Measurements from ENCODE around the gene ASPG. TPM values are rescaled to one million over a fixed set of nuclear protein-coding genes. Genes with fewer than 3 reads are reported as not detected.

ASPG gene
- total RNA-seq, 2 experiments from 2014 or later, result not detected

DNA sequence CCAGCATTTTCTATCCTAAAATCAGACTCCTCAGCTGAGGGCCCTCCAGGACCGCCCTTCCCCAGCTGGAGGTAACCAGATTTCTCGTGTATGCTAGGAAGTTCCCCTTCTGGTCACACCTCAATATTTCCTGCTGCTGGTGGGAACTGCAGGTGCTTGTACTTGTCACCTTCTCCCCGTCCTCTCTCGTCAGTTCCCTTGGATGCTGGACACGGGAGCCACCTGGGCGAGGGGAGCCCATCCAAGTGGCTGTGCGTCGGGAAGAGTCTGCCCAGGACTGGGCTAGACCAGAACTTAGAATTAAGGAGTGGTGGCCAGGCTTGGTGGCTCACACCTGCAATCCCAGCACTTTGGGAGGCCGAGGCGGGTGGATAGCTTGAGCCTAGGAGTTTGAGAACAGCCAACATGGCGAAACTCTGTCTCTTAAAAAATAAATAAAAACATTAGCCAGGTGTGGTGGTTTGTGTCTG, 29.7 kb downstream of the ASPG start:
- no peaks in the 10 kb centered on the region for H4K20me1 ChIP-seq (ENCODE audit: insufficient read depth, low read length)
- ChIA-PET CTCF (ENCODE audit: unreplicated experiment) (no interaction called here), POLR2A (no interaction called here)
- H3K4me1 ChIP-seq (ENCODE audit: insufficient read depth, low read length, poor library complexity, severe bottlenecking), result no peaks in the 10 kb centered on the region
- no peaks in the 10 kb centered on the region for H3K9me3 ChIP-seq (ENCODE audit: low read length)
- H2AFZ ChIP-seq (ENCODE audit: low read length), result no peak overlapping the region
- no peak overlapping the region for H3K27ac ChIP-seq (ENCODE audit: low read depth, low read length, poor library complexity, severe bottlenecking)
- H3K36me3 ChIP-seq (ENCODE audit: insufficient read depth, low read length), result no peaks in the 10 kb centered on the region
- no peak overlapping the region for H3K4me3 ChIP-seq (ENCODE audit: low read depth, low read length, poor library complexity, severe bottlenecking)
- BruUV-seq (replicated peaks), result no TSS peak
- no peak for DNase-seq (ENCODE audit: low spot score)
- intact Hi-C loops (cut with micrococcal nuclease; ENCODE audit: unreplicated experiment), result no loop called here
- H3K4me2 ChIP-seq (ENCODE audit: low read length), result no peak overlapping the region
- H3K79me2 ChIP-seq (ENCODE audit: insufficient read depth, low read depth, low read length), result no peaks in the 10 kb centered on the region
- TF ChIP-seq, protein P1, sequence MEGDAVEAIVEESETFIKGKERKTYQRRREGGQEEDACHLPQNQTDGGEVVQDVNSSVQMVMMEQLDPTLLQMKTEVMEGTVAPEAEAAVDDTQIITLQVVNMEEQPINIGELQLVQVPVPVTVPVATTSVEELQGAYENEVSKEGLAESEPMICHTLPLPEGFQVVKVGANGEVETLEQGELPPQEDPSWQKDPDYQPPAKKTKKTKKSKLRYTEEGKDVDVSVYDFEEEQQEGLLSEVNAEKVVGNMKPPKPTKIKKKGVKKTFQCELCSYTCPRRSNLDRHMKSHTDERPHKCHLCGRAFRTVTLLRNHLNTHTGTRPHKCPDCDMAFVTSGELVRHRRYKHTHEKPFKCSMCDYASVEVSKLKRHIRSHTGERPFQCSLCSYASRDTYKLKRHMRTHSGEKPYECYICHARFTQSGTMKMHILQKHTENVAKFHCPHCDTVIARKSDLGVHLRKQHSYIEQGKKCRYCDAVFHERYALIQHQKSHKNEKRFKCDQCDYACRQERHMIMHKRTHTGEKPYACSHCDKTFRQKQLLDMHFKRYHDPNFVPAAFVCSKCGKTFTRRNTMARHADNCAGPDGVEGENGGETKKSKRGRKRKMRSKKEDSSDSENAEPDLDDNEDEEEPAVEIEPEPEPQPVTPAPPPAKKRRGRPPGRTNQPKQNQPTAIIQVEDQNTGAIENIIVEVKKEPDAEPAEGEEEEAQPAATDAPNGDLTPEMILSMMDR (conservative IDR thresholded peaks at IDR 0.05; ENCODE audit: low read length), result no peak
- no peak for TF ChIP-seq EZH2phosphoT487 (IDR thresholded peaks at IDR 0.05; ENCODE audit: borderline replicate concordance, low read depth, low read length)
- H3K9me2 ChIP-seq (ENCODE audit: insufficient read depth, low read length), result no peaks in the 10 kb centered on the region

- no peak for DNase-seq (ENCODE audit: low spot score)
- intact Hi-C loops (cut with micrococcal nuclease; ENCODE audit: unreplicated experiment), result no loop called here
- Histone ChIP-seq H3K36me3 (ENCODE audit: insufficient read depth, low read length) (no peaks in the 10 kb centered on the region), H4K20me1 (ENCODE audit: insufficient read depth, low read length) (no peaks in the 10 kb centered on the region), H3K9me3 (ENCODE audit: low read length) (no peaks in the 10 kb centered on the region), H3K9me2 (ENCODE audit: insufficient read depth, low read length) (no peaks in the 10 kb centered on the region), H2AFZ (ENCODE audit: low read length) (no peak overlapping the region), H3K27ac (ENCODE audit: low read depth, low read length, poor library complexity, severe bottlenecking) (no peak overlapping the region), H3K79me2 (ENCODE audit: insufficient read depth, low read depth, low read length) (no peaks in the 10 kb centered on the region), H3K4me3 (ENCODE audit: low read depth, low read length, poor library complexity, severe bottlenecking) (no peak overlapping the region), H3K4me1 (ENCODE audit: insufficient read depth, low read length, poor library complexity, severe bottlenecking) (no peaks in the 10 kb centered on the region), H3K4me2 (ENCODE audit: low read length) (no peak overlapping the region)
- no TSS peak for BruUV-seq (replicated peaks)
- TF ChIP-seq, protein P1 (conservative IDR thresholded peaks at IDR 0.05; ENCODE audit: low read length), result no peak
- TF ChIP-seq EZH2phosphoT487 (IDR thresholded peaks at IDR 0.05; ENCODE audit: borderline replicate concordance, low read depth, low read length), result no peak
- POLR2A ChIA-PET, result no interaction called here
- CTCF ChIA-PET (ENCODE audit: unreplicated experiment), result no interaction called here
These were observed 30.3 kb downstream of the ASPG start for GRCh38 chr14:104115691-104116287.

GRCh38 chr14:104116288-104116755, 30.8 kb downstream of the ASPG start:
- no TSS peak for BruUV-seq (replicated peaks)
- H4K20me1 ChIP-seq (ENCODE audit: insufficient read depth, low read length), result no peaks in the 10 kb centered on the region
- POLR2A ChIA-PET, result no interaction called here
- H3K79me2 ChIP-seq (ENCODE audit: insufficient read depth, low read depth, low read length), result no peaks in the 10 kb centered on the region
- intact Hi-C loops (cut with micrococcal nuclease; ENCODE audit: unreplicated experiment), result no loop called here
- no peak overlapping the region for H3K4me3 ChIP-seq (ENCODE audit: low read depth, low read length, poor library complexity, severe bottlenecking)
- no peak overlapping the region for H2AFZ ChIP-seq (ENCODE audit: low read length)
- no peaks in the 10 kb centered on the region for H3K36me3 ChIP-seq (ENCODE audit: insufficient read depth, low read length)
- no peaks in the 10 kb centered on the region for H3K9me2 ChIP-seq (ENCODE audit: insufficient read depth, low read length)
- TF ChIP-seq, protein P1 (conservative IDR thresholded peaks at IDR 0.05; ENCODE audit: low read length), result no peak
- TF ChIP-seq EZH2phosphoT487 (IDR thresholded peaks at IDR 0.05; ENCODE audit: borderline replicate concordance, low read depth, low read length), result no peak
- no peak overlapping the region for H3K4me2 ChIP-seq (ENCODE audit: low read length)
- no peaks in the 10 kb centered on the region for H3K4me1 ChIP-seq (ENCODE audit: insufficient read depth, low read length, poor library complexity, severe bottlenecking)
- H3K27ac ChIP-seq (ENCODE audit: low read depth, low read length, poor library complexity, severe bottlenecking), result no peak overlapping the region
- H3K9me3 ChIP-seq (ENCODE audit: low read length), result no peaks in the 10 kb centered on the region
- DNase-seq (ENCODE audit: low spot score), result no peak
- CTCF ChIA-PET (ENCODE audit: unreplicated experiment), result no interaction called here

Measured in OCI-LY7 (cell line).